NCI-H146 treated with DMSO at 0.1 percent for 48 hours (cell line): ENCODE data around the gene JMJD8.

ENCODE experiments used
- DNase-seq: peaks from one replicate; lab custom pipeline; 2025; ENCODE audit not compliant: unreplicated experiment; lab: John Stamatoyannopoulos, UW

JMJD8 gene

DNA sequence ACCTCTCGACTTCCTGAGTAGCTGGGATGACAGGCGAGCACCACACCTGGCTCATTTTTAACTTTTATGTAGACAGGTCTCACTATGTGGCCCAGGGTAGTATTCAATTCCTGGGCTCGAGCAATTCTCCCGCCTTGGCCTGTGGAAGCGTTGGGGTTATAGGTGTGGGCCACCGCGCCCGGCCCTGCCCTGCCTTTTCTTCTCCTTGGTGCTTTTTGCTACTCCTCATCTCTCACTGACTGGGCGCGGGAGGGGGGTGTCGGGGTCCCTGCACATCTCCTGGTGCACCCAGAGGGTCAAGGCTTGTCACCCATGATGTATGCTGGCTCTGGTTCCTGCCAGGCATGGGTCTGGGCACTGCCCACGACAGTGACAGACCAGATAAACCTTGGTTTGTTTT is 39.6 kb downstream of the JMJD8 start:
- no peak for DNase-seq

DNA sequence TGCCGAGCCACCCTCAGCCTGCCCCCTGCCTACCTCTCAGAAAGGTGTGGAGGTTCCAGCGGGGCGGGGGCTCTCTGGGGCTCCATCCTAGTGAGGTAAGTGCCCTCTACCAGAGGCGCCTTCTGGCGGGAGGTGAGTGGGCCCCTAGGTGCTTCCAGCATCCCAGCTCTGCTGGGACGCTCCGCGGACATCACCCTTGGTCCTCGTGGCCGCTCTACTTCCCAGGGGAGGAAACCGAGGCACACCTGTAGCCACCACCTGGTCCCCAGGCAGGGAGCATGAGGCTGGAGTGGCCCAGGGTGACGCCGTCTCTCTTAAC is 41.1 kb downstream of the JMJD8 start:
- no peak for DNase-seq

DNA sequence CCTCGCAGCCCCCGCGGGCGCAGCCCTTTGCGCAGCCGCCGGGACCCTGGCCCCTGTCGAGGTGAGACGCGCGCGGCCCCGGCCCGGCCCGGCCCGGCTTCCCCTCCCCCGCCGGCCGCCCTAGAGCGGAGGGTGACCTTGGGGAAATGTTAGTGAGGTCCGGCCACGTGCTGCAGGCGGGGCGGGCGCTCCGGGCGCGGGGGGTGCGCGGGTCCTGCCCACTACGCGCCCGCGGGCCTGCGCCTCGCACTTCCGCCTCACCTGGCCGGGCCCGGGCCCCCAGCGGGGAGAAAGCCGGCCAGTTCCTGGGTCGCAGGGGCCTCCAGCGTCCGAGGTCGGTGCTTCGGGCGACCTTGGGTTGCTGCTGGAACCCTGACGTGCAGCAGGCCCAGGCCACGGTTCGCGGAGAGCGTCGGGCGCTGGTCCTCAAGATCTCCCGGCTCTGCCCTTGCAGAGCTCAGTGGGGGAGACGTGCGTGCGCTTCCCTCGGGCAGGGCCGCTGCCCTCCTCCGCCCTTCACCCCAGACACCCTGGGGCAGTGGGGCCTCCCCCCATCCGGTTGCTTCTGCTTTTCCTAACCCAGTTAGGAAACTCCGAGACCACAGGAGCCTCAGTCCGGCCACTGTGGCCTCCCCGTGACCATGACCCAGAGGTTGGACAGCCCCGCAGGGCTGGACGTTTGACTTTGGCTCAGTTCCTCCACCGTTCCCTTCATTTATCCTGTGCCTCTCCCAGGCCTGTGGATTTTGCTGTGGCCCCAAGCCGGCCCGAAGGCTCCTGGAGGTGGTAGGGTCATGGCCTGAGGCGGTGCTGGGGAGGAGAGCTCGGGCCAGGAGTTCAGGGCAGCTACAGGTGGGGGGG is 41.7 kb downstream of the JMJD8 start:
- DNase-seq, result peak; percentile 14

DNA sequence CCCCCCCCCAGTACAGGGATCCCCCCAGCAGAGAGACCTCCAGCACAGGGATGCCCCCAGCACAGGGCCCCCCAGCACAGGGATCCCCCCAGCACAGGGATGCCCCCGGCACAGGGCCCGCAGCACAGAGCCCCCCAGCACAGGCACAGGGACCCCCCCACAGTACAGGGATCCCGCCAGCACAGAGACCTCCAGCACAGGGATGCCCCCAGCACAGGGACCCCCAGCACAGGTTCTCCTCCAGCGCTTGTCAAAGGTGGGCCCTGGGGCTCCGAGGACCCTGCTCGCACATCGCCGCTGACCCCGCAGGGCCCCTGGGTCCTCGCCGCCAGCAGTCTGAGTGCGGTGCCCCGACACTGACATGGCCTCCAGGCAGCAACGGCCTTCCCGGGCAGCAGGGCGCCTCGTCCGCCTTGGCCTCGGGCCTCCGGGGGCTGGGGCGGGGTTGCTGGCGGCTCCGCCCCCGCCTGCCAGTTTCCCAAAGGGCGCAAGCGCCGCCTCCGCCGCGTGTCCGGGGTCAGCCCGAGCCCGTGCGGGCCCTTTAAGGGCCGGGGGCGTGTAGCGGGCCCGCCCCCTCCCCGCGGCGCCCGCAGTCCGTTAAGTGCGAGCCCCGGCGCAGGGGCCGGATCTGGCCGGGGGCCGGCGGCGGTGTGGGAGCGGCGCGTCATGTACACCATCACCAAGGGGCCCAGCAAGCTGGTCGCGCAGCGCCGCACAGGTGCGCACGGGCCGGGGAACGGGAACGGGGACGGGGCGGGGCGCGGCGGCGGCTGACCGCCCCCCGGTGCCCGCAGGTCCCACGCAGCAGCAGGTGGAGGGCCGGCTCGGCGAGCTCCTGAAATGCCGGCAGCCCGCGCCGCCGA is 42.6 kb downstream of the JMJD8 start, which contains the start of gene MCRIP2:
MCRIP2 (plus strand) TSS at position 503 of the 863 bp plus-strand sequence; CDS start at position 667, 164 bp downstream.
- DNase-seq, result peak; percentile 68

DNA sequence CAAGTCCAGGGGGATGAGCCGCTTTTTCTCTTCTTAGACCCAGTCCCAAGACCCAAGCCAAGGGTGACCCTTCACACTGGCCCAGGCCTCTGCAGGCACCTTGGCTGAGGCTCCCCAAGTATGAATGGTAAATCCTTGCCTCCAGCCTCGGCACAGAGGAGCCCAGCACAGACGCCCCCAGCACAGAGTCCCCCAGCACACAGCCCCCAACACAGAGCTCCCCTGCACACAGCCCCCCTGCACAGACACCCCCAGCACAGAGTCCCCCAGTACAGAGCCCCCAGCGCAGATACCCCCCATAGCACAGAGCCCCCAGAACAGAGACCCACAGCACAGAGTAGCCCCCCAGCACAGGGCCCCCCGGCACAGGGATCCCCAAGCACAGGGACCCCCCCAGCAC is 43.5 kb downstream of the JMJD8 start:
- no peak for DNase-seq

DNA sequence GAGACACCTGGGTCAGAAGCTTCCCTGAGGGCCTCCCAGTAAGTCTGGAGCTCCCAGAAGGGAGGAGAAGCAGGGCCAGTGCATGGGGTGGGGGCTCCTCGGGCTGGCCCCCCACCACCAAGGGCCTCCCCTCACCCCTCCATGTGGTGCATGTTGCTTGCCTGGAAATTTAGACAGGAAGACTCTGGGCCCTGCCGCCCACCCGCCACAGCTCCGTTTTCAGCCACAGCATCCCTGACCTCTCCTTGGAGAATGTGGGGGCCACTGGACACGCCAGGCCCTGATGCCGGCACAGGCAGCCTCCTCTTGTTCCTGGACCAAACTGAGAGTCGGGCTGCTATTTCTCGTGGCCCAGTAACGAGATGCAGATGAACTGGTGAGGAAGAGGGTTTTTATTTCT is 45.3 kb downstream of the JMJD8 start:
- no peak for DNase-seq

DNA sequence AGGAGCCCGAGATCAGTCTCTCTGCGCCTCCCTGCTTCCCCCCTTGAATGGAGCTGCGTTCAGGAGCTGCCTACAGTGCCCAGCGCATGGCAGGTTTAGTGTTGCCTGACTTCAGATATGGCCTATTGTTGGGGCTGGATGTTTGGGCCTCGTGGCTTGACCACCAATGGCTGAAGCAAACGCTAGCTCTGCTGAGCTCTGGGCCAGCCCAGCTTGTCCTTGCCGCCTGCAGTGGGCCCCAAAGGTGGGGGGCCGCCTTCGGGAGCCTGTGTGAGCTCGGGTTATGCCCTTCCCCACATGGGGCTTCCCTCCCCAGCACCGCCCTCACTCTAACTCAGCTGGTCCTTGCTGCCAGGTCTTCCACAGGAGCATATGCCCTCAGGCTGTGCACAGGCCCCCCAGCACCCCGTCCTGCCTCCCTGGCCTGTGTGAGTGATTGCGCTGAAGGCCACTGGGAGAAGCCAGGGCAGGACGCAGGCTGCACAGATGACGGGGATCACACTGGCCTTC is 46.0 kb downstream of the JMJD8 start:
- no peak for DNase-seq

DNA sequence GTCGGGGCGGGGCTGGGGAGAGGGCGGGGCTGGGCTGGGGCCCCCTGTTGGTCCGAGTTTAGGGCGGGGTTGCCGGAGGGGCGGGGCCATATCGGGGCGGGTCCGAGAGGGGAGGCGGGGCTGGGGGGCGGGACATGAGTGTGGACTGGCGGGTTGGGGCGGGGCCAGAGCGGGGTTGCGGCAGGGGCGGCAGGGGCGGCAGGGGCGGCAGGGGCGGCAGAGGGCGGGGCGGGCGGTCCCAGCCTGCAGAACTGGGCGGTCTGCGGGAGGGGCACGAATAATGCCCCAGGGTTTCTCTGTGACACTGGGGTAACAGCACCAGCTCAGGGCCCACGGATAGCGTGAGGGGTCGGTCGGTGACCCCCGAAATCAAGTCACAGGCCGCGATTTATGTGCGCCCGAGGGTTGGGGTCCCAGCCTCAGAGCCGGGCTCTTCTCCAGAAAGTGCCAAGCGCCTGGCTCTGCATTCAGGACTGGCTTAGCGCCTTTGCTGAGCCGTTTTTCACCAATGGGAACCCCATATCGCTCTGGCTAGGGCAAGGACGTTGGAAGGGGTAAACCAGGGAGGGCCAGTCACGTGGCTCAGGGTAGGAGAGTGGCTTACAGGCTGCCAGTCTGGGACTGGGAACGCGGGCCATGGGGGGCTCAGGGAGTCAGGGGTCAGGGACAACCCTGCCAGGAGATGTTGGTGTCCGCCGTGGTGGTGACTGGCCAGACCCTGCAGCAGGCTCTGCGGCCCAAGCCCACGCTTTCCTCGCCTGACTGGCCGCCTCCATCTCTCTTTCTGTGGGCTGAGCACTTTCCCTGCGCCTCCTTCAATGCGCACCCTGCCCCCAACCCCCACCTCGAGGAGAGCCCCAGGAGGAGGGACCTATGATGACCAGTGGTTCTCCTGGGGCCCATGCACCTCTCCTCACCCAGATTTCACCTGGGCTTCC is 46.8 kb downstream of the JMJD8 start:
- peak; percentile 82 for DNase-seq

DNA sequence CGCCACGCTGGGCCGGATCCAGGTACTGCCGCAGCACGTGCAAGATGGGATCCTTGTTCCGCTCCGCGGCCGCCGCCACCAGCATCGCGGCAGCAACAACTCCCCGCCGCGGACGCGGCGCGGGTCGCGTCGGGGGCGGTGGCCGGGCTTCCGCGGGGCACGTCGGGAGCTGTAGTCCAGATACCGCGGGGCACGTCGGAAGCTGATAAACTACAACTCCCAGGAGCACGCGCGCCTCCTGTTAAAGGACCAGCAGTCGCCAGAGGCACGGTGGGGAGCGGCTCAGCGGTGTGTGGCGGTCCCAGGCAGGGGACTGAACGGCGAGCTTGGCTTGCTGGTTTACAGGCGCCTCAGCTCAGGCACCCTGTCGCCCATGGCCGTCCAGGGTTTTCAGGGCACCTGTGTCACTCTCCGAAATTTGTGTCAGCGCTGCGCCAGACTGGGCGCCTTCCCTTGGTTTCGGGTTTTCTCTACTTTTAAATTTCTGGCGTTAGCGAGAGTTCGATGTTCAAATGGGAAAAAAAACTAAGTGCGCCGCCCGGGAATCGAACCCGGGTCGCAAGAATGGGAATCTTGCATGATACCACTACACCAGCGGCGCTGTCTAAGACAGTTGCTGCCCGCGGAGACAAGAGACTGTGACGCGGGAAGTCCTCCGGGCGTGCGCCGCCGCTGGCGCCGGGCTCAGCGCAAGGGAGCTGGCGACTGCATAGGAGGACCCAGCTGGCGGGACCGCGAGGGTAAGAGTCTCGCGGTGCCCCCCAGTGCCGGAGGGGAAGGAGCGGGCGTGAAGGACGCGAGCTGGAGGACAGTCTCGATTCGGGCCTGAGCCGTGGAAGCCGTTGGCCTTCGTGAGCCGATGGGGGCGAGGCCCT is 47.7 kb downstream of the JMJD8 start, which contains the start of gene METTL26:
METTL26 (minus strand) TSS at position 100 of the 875 bp plus-strand sequence; CDS start at position 85, 15 bp downstream.
- DNase-seq, result peak; percentile 93

DNA sequence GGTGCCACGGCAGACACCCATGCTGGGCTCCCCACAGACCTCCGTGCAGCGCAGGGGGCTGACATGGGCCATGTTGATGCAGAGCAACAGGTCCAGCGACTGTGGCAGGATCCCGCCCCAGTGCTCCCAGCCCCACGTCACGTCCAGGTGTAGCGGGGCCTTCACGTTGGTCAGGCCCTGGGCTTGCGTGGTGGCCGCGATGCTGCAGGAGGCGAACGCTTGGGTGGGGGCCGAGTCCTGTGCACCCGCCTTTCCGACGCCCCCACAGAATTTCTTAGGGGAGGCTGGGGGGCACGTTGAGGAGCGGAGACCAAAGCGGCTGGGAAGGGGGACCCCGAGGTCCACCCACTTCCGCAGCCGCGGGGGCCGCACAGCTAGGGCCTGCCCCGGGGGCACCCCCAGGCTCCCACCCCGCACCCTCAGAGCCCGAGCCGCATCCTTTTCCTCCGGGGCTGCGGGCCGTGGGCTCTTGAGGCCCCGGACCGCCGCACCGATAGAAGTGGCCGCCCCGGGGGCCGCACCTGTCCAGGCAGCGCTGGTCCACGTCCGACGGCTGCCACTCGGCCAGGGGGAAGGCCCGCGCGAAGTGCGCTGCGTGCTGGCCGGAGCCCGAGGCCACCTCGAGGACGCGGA is 48.4 kb downstream of the JMJD8 start:
- DNase-seq, result no peak

DNA sequence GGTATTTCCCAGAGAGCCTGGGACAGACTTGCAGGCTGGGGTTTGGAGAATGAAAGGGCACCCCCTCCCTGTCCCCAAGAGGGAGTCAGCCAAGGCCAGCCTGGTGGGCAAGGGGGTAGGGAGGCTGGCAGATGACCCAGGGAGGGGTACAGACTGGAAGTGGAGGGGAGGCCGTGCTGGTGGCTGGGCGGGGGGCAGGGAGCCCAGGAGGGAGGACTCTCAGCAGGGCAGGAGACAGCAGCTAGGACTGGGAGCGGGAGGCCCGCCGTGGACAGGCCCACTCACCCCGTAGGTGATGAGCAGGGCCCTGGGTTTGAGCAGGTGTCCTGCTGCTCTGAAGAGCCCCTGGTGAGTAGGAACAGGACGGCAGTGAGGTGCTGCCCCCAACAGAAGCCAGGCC is 49.1 kb downstream of the JMJD8 start:
- no peak for DNase-seq

DNA sequence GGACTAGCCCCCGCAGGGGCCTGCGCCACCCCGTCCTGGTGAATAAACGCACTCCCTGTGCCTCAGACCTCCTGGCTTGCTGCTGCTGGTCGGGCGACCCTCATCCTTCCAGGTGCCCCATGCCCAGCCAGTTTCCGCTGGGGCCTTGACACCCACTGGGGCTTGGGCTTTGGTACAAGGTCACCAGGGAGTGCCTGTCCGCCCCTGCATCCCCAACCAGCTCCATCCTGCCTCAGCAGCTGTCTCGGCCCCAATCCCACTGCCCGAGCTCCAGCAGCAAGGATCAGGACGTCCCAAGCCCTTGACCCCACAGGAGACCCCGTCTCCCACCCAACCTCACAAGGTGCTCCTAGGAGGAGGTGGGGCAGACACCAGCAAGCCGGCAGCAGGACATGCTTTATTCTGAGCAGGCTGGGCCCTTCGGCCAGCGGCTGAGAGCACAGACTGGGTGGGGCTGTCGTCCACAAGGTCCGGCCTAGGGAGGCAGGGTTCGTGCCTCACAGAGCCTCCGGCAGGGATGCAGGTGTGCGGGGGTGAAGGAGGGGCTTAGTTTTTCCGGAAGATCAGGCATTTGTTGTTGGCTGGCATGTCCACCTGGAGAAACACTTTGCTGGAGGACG is 50.0 kb downstream of the JMJD8 start:
- no peak for DNase-seq

DNA sequence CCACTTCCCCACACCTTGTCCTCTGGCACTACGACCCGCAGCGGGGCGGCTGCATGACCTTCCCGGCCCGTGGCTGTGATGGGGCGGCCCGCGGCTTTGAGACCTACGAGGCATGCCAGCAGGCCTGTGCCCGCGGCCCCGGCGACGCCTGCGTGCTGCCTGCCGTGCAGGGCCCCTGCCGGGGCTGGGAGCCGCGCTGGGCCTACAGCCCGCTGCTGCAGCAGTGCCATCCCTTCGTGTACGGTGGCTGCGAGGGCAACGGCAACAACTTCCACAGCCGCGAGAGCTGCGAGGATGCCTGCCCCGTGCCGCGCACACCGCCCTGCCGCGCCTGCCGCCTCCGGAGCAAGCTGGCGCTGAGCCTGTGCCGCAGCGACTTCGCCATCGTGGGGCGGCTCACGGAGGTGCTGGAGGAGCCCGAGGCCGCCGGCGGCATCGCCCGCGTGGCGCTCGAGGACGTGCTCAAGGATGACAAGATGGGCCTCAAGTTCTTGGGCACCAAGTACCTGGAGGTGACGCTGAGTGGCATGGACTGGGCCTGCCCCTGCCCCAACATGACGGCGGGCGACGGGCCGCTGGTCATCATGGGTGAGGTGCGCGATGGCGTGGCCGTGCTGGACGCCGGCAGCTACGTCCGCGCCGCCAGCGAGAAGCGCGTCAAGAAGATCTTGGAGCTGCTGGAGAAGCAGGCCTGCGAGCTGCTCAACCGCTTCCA is 50.6 kb downstream of the JMJD8 start:
- no peak for DNase-seq

DNA sequence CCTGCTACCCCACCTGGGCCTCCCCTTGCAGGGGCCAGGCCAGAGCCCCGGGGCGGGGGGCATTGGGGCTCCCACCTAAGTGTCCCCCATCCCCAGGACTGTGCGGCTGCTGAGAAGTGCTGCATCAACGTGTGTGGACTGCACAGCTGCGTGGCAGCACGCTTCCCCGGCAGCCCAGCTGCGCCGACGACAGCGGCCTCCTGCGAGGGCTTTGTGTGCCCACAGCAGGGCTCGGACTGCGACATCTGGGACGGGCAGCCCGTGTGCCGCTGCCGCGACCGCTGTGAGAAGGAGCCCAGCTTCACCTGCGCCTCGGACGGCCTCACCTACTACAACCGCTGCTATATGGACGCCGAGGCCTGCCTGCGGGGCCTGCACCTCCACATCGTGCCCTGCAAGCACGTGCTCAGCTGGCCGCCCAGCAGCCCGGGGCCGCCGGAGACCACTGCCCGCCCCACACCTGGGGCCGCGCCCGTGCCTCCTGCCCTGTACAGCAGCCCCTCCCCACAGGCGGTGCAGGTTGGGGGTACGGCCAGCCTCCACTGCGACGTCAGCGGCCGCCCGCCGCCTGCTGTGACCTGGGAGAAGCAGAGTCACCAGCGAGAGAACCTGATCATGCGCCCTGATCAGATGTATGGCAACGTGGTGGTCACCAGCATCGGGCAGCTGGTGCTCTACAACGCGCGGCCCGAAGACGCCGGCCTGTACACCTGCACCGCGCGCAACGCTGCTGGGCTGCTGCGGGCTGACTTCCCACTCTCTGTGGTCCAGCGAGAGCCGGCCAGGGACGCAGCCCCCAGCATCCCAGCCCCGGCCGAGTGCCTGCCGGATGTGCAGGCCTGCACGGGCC is 51.4 kb downstream of the JMJD8 start:
- DNase-seq, result no peak

DNA sequence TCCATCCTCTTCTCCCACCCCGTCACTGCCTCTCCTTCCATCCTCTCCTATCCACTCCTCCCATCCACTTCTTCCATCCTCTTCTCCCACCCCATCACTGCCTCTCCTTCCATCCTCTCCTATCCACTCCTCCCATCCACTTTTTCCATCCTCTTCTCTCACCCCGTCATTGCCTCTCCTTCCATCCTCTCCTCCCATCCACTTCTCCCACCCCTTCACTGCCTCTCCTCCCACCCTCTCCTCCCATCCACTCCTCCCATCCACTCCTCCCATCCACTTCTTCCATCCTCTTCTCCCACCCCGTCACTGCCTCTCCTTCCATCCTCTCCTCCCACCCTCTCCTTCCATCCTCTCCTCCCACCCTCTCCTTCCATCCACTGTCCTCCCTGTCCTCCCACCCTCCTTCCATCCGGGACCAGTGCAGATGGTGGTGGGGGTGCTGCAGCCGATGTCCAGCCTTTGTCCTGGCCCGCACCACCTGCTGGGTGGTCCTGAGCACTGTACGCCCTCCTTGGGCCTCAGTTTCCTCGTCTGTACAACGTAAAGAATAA is 52.3 kb downstream of the JMJD8 start:
- DNase-seq, result no peak
